GM23338 (cell line): ENCODE data around the gene REEP3. TPM values are rescaled to one million over a fixed set of nuclear protein-coding genes. Genes with fewer than 3 reads are reported as not detected.

Experiments
- ATAC-seq: fragments of 200-7000 bp; cut with Tn5 transposase; 3 replicates; pipeline ENCODE4 v1.9.1; 2020
- DNase-seq: peaks from one replicate; pipeline ENCODE4 v3.0.0-alpha.2; 2015; ENCODE audit warnings: low spot score
- H2AFZ ChIP-seq: fragments of 200-600 bp; sonication (generic); 2 replicates; pipeline ENCODE4 v1.8.0; 2016; ENCODE audit warnings: antibody characterized with exemption, mild to moderate bottlenecking, moderate library complexity
- H3F3A ChIP-seq: fragments of 200-600 bp; sonication (generic); replicated peaks from 2 replicates; pipeline ENCODE4 v1.8.0; 2017; ENCODE audit warnings: antibody characterized with exemption, mixed run types, low read depth
- H3K27ac ChIP-seq: fragments of 200-600 bp; sonication (generic); 2 replicates; pipeline ENCODE4 v1.6.1; 2016; ENCODE audit warnings: low read depth
- H3K27me3 ChIP-seq: fragments of 200-600 bp; sonication (generic); 2 replicates; pipeline ENCODE4 v1.8.0; 2016; ENCODE audit warnings: mild to moderate bottlenecking, mixed run types, moderate library complexity; ENCODE audit not compliant: insufficient read depth
- H3K36me3 ChIP-seq: fragments of 200-600 bp; sonication (generic); 2 replicates; pipeline ENCODE4 v1.8.0; 2016; ENCODE audit warnings: mild to moderate bottlenecking; ENCODE audit not compliant: insufficient read depth
- H3K4me1 ChIP-seq: fragments of 200-600 bp; sonication (generic); 2 replicates; pipeline ENCODE4 v1.8.0; 2016; ENCODE audit warnings: mild to moderate bottlenecking, moderate library complexity; ENCODE audit not compliant: insufficient read depth
- H3K4me2 ChIP-seq: fragments of 200-600 bp; sonication (generic); 2 replicates; pipeline ENCODE4 v1.7.1; 2017; ENCODE audit warnings: mixed run types
- H3K4me3 ChIP-seq: fragments of 200-600 bp; sonication (generic); 2 replicates; pipeline ENCODE4 v1.6.1; 2016; ENCODE audit warnings: mixed run types
- H3K79me2 ChIP-seq: fragments of 200-600 bp; sonication (generic); replicated peaks from 2 replicates; pipeline ENCODE4 v1.8.0; 2017; ENCODE audit warnings: mild to moderate bottlenecking; ENCODE audit not compliant: insufficient read depth
- H3K9me2 ChIP-seq: fragments of 200-600 bp; sonication (generic); 2 replicates; pipeline ENCODE4 v1.8.0; 2017; ENCODE audit not compliant: insufficient read depth
- H4K20me1 ChIP-seq: fragments of 200-600 bp; sonication (generic); replicated peaks from 2 replicates; pipeline ENCODE4 v1.8.0; 2017; ENCODE audit warnings: mild to moderate bottlenecking; ENCODE audit not compliant: insufficient read depth
- H3K27ac Mint-ChIP-seq: 2 replicates; pipeline ENCODE4 v1.8.0; 2020; ENCODE audit warnings: inconsistent platforms, mild to moderate bottlenecking, moderate library complexity, mixed read lengths
- H3K27me3 Mint-ChIP-seq: 3 replicates; pipeline ENCODE4 v1.8.0; 2022; ENCODE audit warnings: low read depth, mild to moderate bottlenecking, moderate library complexity, mixed read lengths, inconsistent platforms; ENCODE audit not compliant: insufficient read depth, poor library complexity
- H3K36me3 Mint-ChIP-seq: 3 replicates; pipeline ENCODE4 v1.8.0; 2021; ENCODE audit warnings: low read depth, mild to moderate bottlenecking, inconsistent platforms, moderate library complexity, mixed read lengths
- H3K4me1 Mint-ChIP-seq: 3 replicates; pipeline ENCODE4 v1.8.0; 2020; ENCODE audit warnings: mild to moderate bottlenecking, inconsistent platforms, mixed read lengths
- H3K4me3 Mint-ChIP-seq: 3 replicates; pipeline ENCODE4 v1.8.0; 2021; ENCODE audit warnings: moderate library complexity, mild to moderate bottlenecking, inconsistent platforms, mixed read lengths
- H3K9me3 Mint-ChIP-seq: 3 replicates; pipeline ENCODE4 v1.8.0; 2020; ENCODE audit warnings: moderate library complexity, mild to moderate bottlenecking, inconsistent platforms, mixed read lengths
- CREB1 ChIP-seq: fragments of 250-450 bp; sonication (Bioruptor Pico); IDR thresholded peaks from 2 replicates; pipeline ENCODE4 v1.5.0; 2020; ENCODE audit warnings: low read depth, mild to moderate bottlenecking, moderate library complexity
- EZH2 ChIP-seq: fragments of 200-600 bp; sonication (generic); IDR thresholded peaks from one replicate; pipeline ENCODE4 v1.8.0; 2017; ENCODE audit warnings: antibody characterized with exemption, mild to moderate bottlenecking, low read depth; ENCODE audit not compliant: unreplicated experiment
- NANOG ChIP-seq: IDR thresholded peaks from 2 replicates; pipeline ENCODE4 v1.6.1; 2016; ENCODE audit warnings: antibody characterized with exemption, borderline replicate concordance
- POLR2AphosphoS5 ChIP-seq: IDR thresholded peaks from 2 replicates; pipeline ENCODE4 v1.6.1; 2016; ENCODE audit warnings: antibody characterized with exemption, low read depth
- STAT1 ChIP-seq: IDR thresholded peaks from one replicate; pipeline ENCODE4 v1.6.1; 2016; ENCODE audit warnings: antibody characterized with exemption; ENCODE audit not compliant: unreplicated experiment
- ZNF114 ChIP-seq: fragments of 250-450 bp; sonication (Bioruptor Pico); IDR thresholded peaks from 2 replicates; pipeline ENCODE4 v1.5.0; 2020; ENCODE audit warnings: mild to moderate bottlenecking, moderate library complexity
- ZNF331 ChIP-seq: fragments of 250-450 bp; sonication (Bioruptor Pico); IDR thresholded peaks from 2 replicates; pipeline ENCODE4 v1.5.0; 2020; ENCODE audit warnings: low read depth, mild to moderate bottlenecking, moderate library complexity
- polyA plus RNA-seq: library from polyadenylated mRNA; unstranded; fragments of >200 nt; fragmentation: Nextera tagmentation; extraction: Ambion mirVana; gene quantifications from 2 replicates; pipeline ENCODE4 v1.2.1, GENCODE V29; 2016
- total RNA-seq: library from RNA; depleted of rRNA; stranded (reverse); fragments of >200 nt; shearing (Covaris generic); gene quantifications from 2 replicates; pipeline ENCODE4 v1.2.3, GENCODE V29; 2014
- TF ChIP-seq, protein P1 (sequence below): fragments of 250-450 bp; sonication (Bioruptor Pico); IDR thresholded peaks from 2 replicates; pipeline ENCODE4 v1.5.0; 2020; ENCODE audit warnings: mild to moderate bottlenecking, moderate library complexity

Gene REEP3
- total and polyA plus RNA-seq, 2 experiments from 2014 or later: 29.5 to 48.7 TPM

DNA sequence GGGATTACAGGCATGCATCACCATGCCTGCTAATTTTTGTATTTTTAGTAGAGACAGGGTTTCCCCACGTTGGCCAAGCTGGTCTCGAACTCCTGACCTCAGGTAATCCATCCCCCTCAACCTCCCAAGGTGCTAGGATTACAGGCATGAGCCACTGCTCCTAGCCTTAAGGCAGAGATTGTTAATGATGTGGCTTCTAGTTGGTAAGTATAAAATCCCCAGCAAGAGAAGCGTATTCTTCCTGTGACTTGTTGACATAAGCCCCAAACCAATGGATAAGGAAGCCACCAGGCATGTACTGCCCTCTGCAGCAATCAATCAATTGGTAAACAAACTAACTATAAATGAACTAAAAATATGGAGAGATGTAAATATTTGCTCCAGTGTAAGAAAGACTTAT is 41.2 kb downstream of the REEP3 start:
- Mint-ChIP-seq H3K27ac (no peak overlapping the region), H3K4me3 (no peak overlapping the region), H3K4me1 (peaks cover 8% of the 10 kb centered on the region; the same call in 2 of the 3 replicates), H3K36me3 (no peaks in the 10 kb centered on the region), H3K27me3 (peaks cover 1% of the 10 kb centered on the region), H3K9me3 (no peaks in the 10 kb centered on the region)
- TF ChIP-seq STAT1: no peak
- DNase-seq (no peak), ATAC-seq (no peak)
- H3K4me3 ChIP-seq: no peak overlapping the region
- H3K9me2 ChIP-seq: no peaks in the 10 kb centered on the region
- H4K20me1 ChIP-seq: peaks cover 2% of the 10 kb centered on the region; the same call in 1 of the 2 replicates
- no peaks in the 10 kb centered on the region for H3K27me3 ChIP-seq
- 0 out of 2 replicates have a peak overlapping the region, but pooled peaks have one; percentile 64 for H3K27ac ChIP-seq
- H3K36me3 ChIP-seq: no peaks in the 10 kb centered on the region
- H3K4me1 ChIP-seq: peaks cover 10% of the 10 kb centered on the region; the same call in 1 of the 2 replicates
- H3F3A ChIP-seq: no peaks in the 10 kb centered on the region
- H3K79me2 ChIP-seq: peaks cover 69% of the 10 kb centered on the region
- no peak overlapping the region for H2AFZ ChIP-seq
- no peak overlapping the region for H3K4me2 ChIP-seq

DNA sequence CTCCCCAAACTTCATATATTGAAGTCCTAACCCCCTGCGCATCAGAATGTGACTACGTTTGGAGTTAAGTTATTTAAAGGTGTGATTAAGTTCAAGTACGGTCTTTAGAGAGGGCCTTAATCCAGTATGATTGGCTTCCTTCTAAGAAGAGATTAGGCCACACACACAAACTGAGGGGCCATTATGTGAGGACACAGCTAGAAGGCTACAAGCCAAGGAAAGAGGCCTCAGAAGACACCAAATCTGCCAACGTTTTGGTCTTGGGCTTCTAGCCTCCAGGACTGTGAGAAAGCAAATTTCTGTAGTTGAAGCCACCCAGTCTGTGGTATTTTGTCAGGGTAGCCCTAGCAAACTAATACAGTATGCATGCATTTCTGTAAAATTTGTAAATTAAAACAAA is 41.7 kb downstream of the REEP3 start:
- DNase-seq (no peak), ATAC-seq (no peak)
- Histone ChIP-seq H3K4me3 (no peak overlapping the region), H4K20me1 (peaks cover 2% of the 10 kb centered on the region; the same call in 1 of the 2 replicates), H3K9me2 (no peaks in the 10 kb centered on the region), H3K4me1 (peaks cover 10% of the 10 kb centered on the region; the same call in 1 of the 2 replicates), H3K36me3 (no peaks in the 10 kb centered on the region), H2AFZ (no peak overlapping the region), H3K27me3 (no peaks in the 10 kb centered on the region), H3K27ac (peak overlapping the region; percentile 64), H3K4me2 (no peak overlapping the region), H3F3A (no peaks in the 10 kb centered on the region), H3K79me2 (peaks cover 64% of the 10 kb centered on the region)
- Mint-ChIP-seq H3K36me3 (no peaks in the 10 kb centered on the region), H3K27ac (no peak overlapping the region), H3K4me3 (no peak overlapping the region), H3K9me3 (no peaks in the 10 kb centered on the region), H3K27me3 (peaks cover 1% of the 10 kb centered on the region), H3K4me1 (peaks cover 8% of the 10 kb centered on the region; the same call in 2 of the 3 replicates)
- TF ChIP-seq STAT1 (no peak), ZNF331 (CRISPR knock-in tag) (no peak), EZH2 (no peak), NANOG (no peak), POLR2AphosphoS5 (no peak), CREB1 (CRISPR knock-in tag) (no peak), ZNF114 (no peak)
- TF ChIP-seq, protein P1, sequence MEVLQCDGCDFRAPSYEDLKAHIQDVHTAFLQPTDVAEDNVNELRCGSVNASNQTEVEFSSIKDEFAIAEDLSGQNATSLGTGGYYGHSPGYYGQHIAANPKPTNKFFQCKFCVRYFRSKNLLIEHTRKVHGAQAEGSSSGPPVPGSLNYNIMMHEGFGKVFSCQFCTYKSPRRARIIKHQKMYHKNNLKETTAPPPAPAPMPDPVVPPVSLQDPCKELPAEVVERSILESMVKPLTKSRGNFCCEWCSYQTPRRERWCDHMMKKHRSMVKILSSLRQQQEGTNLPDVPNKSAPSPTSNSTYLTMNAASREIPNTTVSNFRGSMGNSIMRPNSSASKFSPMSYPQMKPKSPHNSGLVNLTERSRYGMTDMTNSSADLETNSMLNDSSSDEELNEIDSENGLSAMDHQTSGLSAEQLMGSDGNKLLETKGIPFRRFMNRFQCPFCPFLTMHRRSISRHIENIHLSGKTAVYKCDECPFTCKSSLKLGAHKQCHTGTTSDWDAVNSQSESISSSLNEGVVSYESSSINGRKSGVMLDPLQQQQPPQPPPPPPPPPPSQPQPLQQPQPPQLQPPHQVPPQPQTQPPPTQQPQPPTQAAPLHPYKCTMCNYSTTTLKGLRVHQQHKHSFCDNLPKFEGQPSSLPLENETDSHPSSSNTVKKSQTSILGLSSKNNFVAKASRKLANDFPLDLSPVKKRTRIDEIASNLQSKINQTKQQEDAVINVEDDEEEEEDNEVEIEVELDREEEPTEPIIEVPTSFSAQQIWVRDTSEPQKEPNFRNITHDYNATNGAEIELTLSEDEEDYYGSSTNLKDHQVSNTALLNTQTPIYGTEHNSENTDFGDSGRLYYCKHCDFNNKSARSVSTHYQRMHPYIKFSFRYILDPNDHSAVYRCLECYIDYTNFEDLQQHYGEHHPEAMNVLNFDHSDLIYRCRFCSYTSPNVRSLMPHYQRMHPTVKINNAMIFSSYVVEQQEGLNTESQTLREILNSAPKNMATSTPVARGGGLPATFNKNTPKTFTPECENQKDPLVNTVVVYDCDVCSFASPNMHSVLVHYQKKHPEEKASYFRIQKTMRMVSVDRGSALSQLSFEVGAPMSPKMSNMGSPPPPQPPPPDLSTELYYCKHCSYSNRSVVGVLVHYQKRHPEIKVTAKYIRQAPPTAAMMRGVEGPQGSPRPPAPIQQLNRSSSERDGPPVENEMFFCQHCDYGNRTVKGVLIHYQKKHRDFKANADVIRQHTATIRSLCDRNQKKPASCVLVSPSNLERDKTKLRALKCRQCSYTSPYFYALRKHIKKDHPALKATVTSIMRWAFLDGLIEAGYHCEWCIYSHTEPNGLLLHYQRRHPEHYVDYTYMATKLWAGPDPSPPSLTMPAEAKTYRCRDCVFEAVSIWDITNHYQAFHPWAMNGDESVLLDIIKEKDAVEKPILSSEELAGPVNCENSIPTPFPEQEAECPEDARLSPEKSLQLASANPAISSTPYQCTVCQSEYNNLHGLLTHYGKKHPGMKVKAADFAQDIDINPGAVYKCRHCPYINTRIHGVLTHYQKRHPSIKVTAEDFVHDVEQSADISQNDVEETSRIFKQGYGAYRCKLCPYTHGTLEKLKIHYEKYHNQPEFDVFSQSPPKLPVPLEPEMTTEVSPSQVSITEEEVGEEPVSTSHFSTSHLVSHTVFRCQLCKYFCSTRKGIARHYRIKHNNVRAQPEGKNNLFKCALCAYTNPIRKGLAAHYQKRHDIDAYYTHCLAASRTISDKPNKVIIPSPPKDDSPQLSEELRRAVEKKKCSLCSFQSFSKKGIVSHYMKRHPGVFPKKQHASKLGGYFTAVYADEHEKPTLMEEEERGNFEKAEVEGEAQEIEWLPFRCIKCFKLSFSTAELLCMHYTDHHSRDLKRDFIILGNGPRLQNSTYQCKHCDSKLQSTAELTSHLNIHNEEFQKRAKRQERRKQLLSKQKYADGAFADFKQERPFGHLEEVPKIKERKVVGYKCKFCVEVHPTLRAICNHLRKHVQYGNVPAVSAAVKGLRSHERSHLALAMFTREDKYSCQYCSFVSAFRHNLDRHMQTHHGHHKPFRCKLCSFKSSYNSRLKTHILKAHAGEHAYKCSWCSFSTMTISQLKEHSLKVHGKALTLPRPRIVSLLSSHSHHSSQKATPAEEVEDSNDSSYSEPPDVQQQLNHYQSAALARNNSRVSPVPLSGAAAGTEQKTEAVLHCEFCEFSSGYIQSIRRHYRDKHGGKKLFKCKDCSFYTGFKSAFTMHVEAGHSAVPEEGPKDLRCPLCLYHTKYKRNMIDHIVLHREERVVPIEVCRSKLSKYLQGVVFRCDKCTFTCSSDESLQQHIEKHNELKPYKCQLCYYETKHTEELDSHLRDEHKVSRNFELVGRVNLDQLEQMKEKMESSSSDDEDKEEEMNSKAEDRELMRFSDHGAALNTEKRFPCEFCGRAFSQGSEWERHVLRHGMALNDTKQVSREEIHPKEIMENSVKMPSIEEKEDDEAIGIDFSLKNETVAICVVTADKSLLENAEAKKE (CRISPR knock-in tag): no peak
